ENCODE measurements around the gene LAMC3. TPM values are rescaled to one million over a fixed set of nuclear protein-coding genes. Genes with fewer than 3 reads are reported as not detected.

Gene LAMC3
- total RNA-seq, 1 donor from 2014 or later, result 0.07 TPM

DNA sequence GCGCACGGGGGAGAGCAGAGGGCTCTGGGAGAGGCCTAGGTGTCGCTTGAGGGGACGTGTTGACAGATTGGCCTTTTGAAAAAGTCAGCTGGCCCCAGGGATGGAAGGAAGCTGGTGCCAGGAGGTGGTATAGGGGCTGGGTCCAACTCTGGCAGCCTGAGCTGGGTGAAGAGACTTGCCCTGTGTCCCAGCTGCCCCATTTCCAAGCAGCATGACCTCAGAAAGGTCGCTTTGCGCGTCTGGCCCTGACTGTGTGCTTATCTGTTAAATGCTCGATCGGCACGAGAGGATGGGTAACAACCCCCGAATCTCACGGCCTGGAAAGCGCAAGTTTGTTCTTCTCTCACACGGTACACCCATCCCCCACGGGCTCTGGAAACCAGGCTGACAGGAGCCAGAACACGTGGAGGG is 31.2 kb upstream of the LAMC3 start:
- intact Hi-C loops (cut with micrococcal nuclease), result no loop called here

DNA sequence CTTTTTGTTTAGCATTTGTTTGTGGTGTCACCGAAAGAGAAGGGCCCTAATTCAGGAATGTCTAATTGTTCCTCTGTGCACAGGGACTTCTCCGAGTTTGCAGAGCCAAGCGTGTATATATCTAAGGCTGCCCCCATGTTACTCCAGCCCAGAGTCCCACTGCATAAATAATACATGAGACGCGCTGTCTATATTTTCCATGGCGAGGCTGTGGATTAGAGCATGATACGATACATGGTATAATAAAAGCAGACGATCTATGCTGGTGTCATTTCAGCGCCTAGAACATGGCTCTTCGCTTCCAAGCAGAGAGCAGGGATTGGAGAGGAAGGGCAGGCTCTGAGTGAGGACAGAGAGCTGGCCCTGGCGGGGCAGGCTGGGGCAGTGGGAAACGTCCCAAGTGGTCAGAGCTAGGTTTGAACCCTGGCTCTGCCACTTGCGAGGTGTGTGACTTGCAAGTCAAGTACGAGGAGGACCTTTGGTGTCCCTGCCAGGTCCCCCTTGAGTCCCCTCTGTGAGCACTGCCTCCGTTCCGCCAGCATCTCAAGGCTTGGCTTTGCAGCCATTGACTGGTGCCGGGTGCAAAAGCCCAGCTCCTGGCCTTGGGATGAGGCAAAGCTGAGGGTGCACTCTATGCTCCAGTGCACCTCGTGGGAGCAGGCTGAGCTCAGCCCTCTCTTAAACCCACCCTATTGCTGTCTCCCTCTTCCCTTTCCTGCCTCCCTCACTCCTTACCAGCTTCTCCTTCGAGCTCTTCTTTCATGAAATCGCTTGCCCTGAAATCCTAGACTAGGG is 29.2 kb upstream of the LAMC3 start:
- intact Hi-C loops (cut with micrococcal nuclease), result no loop called here

DNA sequence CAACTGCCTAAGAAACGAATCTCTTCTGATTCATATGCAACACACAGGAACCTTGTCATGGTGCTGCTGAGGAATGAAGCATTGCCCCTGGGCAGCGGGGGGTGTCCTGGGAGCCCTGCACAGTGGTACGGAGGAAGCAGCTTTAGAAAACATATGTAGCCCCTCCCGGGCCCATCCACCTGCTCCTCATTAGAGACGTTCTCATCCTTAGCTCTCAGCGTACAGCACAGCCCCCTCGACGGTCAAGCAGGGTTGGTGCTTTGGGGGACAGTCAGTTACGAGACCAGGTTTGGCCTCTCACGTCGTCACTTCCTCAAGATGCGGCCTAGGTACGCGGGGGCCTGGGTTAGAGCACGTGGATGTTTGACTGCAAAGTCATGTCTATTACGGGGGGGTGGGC is 28.4 kb upstream of the LAMC3 start:
- intact Hi-C loops (cut with micrococcal nuclease), result no loop called here

DNA sequence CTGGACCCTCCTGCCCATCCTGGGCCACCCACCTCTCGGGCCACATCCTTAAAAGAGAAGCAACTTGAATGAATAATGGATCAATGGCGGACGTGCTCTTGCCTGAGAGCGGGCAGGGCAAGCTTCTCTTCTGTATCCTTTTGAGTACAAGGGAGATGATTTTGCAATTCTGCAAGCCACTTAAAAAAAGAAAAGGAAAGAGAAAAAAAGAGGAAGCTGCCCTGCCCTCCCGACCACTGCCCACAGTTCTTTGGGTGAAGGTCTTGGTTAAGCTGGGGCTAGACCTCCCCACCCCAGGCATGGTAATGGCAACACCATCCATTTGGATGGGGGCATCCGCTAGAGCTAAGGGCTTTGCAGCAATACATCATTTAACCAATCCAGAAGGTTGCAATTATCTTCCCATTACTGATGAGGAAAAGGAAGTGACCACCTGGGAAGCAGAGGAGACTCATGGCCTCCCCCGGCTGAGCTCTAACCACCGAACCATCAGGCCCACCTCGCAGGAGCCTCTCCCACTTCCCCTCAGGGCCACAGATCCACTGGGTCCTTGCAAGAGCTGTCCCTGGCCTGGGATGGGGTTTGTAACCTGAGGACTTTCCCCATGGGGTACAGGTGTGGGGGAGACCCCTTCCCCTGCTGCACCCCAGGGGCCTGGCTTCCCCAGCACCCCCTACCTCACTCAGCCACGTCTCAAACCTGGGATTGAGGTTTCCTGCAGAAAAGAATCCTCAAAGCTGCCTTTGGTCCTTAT is 27.8 kb upstream of the LAMC3 start:
- intact Hi-C loops (cut with micrococcal nuclease), result no loop called here

DNA sequence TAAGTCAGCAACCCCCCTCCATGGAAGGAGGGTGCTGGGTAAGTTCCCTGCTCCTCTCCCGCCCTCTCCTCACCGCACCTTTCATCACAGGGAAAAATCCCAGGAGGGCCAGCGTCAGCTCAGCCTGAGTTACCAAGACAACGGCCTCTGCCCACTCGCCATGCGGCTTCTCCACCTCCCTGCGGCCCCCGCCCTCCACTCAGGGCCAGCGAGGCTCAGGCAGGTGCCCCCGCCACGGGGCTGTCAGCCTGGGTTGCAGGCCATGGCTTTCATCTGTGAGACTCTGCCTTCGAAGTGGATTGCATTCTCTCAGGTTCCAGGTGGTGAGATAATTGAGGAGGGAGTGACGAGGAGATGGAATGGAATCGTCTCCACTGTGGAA is 27.2 kb upstream of the LAMC3 start:
- intact Hi-C loops (cut with micrococcal nuclease), result no loop called here

DNA sequence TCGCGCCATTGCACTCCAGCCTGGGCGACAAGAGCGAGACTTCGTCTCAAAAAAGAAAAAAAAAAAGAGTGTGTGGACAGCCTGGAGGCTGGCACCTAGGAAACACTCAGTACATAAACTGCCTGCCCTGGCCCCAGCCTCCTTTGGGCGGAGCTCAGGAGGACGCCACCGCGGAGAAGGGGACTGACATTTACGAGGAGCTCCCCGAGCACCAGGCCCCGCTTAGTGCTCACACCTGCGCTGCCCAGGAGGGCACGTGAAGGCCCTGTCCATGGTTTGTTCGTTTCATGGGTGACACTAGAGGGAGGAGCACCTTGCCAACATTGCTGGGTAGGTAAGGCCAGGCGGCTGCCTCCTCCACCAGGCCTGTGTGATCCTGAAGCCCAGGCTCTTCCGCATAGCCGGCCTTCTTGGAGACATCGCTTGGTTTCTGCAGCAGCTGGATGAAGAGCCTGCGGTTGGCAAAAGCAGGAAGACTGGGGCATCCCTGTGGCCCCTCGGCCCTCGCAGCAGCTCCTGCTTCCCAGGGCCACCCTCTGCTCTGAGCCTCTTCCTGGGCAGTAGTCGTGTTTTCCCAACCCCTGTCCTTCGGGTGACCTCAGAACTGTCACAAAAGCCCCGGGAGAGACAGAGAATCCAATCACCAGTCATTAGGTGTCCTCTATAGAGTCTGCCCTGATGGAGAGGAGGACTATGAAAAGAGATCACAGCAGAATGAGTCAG is 26.2 kb upstream of the LAMC3 start:
- intact Hi-C loops (cut with micrococcal nuclease), result no loop called here

DNA sequence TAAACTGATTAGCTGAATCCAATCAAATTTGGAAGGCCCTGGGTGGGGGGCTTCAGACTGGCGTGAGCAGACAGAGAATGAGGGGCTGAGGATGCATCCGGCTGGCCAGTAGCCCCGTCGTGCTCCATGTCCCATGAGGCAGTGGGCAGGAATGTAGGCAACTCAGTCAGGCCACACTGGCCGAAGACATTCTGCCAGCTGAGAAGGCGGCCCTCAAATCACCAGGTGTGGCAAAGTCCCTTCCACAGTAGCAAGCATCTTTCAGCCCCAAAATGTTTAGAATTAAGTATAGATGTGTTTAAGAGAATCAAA is 25.7 kb upstream of the LAMC3 start:
- intact Hi-C loops (cut with micrococcal nuclease), result no loop called here

DNA sequence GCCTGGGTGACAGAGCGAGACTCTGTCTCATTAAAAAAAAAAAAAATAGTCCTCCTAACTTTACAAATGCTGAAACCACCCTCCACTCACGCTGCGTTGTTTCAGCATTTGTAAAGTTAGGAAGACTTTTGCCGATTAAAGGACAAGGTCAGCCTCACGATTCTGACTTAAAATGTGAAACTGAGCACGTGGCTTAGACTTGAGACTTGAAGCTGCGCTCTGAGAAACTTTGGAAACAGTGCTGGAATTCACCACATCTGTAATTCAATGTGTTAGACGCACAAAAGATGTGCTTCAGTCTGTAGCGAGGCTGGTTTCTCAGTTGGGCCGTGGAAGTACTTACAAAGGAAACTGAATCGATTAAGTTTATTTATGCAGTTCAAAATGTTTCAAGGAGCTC is 25.0 kb upstream of the LAMC3 start:
- intact Hi-C loops (cut with micrococcal nuclease), result no loop called here

DNA sequence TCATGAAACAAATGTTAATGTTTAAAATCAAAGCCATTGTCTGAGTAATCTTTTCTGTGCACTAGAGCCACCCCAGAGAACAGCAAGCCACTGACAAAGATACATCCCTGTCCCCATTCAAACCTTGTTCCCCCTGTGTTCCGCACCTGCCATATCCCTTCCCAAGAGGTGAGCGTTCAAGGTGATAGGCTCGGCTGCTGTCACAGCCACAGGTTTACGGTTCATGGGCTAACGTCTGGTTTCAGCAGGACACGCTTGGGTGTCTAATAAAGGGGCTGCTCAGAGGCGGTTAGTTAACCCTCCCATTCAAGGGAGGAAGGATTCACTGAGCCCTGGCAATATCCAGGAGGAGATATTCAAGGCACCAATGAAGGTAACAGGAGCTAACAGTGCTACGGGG is 24.5 kb upstream of the LAMC3 start:
- intact Hi-C loops (cut with micrococcal nuclease), result no loop called here

DNA sequence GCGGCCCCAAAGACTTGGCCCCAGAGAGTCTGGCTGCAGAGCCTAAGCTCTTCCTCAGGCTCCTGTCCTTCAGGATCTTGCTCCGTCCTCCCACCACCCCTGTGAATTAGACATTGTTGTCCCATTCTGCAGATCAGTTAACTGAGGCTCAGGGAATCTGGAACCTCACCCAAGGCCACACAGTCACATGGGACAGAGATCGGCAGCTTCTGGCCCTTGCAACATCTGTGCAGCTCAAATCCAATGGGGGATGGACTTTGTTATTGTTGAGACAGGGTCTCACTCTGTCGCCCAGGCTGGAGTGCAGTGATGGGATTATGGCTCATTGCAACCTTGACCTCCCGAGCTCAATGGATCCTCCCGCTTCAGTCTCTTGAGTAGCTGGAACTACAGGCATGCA is 23.9 kb upstream of the LAMC3 start:
- intact Hi-C loops (cut with micrococcal nuclease), result no loop called here

DNA sequence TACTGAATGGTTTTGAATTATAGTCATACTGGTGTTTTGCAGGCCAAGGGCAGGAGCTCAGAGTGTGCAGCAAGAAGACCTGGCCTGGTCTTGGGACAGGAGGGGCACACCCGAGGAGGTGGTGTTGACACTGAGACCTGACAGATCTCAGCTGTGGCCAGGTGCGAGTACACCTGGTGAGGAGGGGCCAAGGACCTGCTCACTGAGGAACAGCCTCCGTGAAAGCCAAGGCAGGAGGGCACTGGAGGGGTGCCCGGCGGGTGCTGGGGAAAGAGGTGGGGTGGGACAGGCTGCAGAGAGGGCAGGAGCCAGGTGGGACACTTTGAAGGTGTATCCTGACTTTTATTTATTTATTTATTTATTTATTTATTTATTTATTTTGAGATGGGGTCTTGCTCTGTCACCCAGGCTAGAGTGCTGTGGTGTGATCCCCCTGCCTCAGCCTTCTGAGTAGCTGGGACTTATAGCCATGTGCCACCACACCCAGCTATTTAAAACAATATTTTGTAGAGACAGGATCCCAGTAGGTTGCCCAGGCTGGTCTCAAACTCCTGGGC is 23.3 kb upstream of the LAMC3 start:
- intact Hi-C loops (cut with micrococcal nuclease), result no loop called here

DNA sequence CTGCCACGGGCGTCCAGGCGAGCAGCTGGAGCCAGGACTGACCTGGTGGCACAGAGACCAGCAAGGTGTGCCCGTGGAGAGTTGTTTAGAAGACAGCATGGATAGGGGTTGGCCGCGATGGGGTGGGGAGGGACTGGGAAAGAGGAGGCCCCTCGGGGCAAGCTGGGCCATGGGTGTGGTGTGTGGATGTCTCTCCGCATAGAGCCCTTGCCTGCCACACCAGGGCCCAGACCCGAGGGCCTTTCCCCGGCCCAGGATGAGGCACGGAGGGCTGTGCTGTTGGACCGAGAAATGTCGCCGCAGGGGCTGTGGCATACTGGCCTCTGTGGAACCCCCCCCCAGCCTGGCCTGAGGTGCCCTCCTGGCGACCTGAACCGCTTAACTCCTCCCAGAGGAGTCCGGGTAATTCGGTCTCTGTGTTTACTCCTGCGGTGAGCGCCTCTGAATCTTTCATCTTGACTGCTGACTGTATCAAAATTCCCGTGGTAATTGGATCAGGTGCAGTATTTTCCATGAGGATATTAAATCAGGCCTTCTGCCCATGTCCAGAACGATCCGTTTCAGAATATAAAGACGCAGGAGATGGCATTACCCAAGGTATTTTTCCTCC is 22.5 kb upstream of the LAMC3 start:
- intact Hi-C loops (cut with micrococcal nuclease), result no loop called here

DNA sequence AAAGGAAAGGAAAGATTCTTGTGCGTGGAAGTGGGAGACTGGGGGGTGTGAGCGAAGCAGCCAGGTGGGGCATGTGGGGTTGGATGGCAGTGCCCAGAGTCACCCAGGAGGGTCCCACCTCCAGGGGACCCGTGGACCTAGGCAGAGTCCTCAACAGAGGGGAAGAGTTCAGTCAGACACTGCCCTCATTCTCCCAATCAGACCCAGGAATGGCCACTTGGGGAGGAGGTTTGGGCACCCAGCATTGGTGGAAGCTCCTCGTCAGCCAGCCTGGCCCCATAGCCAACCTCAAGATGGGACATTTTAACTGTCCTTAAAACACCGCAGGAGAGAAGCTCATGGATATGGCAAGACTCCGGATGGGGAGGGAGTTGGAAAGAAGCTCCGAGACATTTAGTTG is 21.9 kb upstream of the LAMC3 start:
- intact Hi-C loops (cut with micrococcal nuclease), result no loop called here

DNA sequence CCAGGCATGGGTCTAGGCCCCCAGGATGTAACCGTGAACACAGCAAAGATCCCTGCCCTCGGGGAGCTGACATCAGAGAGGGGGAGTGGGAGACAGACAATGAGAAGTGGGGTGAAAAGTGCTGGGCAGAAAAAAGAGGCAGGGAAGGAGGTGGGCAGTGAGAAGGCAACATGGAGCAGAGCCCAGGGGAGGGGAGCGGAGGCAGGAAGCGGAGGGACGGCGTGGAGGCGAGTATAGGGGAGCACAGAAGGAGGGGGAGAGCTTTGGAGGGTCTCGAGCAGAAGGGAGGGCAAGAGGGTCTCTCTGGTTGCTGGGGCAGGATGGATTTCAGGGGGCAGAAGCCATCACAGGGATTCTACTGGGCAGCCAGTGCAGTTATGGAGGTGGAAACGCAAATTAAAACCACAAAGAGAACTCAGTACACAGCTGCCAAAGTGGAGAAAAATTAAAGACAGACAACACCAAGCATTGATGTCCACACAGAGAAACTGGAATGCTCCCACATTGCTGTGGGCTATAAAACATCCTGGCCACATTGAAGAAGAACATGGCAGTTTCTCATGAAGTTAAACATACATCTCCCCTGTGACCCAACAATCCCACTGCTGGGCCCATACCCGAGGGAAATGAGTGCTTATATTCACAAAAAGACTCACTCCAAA is 21.1 kb upstream of the LAMC3 start:
- intact Hi-C loops (cut with micrococcal nuclease), result no loop called here

DNA sequence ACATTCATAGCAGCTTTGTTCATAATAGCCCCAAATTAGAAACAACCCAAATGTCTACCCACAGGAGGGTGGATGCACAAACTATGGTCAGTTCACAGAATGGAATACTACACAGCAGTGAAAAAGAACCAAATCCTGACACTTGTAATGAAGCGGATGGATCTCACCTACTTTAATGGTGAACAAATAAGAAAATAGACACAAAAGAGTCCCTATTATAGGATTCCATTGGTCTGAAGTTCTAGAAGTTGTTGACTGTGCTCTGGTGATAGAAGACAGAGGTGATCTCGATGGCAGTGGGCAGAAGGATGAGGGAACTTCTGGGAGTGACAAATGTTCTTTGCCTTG is 20.6 kb upstream of the LAMC3 start:
- intact Hi-C loops (cut with micrococcal nuclease), result no loop called here

DNA sequence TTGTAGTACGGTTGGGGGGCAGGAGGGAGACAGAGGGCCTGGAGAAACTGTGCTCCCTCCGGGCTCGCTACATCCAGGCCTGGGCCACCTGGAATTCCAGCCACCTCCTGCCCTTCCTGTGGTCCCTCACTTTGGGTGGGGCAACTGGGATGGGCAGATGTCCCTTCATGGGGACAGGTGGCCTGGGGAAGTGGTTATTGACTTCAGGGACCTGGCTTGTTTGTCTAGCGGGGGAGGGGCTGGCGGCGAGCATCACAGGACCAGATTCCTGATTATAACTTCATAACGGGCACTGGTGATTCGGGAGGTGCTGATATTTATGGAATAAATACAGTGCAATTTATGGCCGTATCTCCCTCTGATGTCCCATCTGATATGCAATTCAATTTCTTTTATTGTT is 20.1 kb upstream of the LAMC3 start:
- intact Hi-C loops (cut with micrococcal nuclease), result no loop called here

DNA sequence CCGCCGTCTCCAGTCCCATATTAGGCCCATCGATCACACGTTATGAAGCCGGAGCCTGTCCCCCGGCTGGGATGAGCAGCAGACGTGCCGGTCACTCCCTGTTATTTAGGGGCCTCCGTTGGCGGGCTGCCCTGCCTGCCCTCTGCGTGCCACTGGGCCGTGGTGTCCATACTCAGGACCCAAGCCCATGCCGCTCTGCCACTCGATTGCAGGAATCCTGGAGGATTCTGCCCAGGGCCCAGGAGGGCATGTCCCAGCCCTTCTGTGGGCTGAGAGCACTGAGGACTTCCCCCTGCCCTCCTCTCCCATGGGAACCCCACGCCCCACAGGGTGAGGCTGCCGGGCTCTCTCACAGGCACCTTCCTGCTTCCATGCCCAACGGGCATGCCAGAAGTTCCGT is 19.6 kb upstream of the LAMC3 start:
- intact Hi-C loops (cut with micrococcal nuclease), result no loop called here

DNA sequence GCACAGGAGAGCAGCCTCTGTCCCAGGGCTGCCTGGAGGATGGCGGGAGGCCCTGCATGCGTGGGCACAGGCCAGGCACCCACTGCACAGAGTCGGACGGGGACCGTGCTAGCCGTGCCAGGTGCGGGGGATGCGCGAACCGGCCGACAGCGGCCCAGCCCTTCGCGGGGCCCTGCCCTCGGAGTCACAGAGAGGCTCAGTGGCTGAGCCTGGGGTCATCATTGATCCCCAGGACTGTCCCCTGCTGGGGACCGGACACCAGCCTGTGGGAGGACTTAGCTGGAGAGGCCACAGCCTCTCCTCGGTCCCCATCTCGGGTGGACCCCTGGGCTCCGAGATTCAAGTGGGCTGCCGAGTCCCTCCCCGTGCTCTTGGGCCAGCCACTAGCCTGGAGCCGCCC is 19.1 kb upstream of the LAMC3 start:
- intact Hi-C loops (cut with micrococcal nuclease), result no loop called here

DNA sequence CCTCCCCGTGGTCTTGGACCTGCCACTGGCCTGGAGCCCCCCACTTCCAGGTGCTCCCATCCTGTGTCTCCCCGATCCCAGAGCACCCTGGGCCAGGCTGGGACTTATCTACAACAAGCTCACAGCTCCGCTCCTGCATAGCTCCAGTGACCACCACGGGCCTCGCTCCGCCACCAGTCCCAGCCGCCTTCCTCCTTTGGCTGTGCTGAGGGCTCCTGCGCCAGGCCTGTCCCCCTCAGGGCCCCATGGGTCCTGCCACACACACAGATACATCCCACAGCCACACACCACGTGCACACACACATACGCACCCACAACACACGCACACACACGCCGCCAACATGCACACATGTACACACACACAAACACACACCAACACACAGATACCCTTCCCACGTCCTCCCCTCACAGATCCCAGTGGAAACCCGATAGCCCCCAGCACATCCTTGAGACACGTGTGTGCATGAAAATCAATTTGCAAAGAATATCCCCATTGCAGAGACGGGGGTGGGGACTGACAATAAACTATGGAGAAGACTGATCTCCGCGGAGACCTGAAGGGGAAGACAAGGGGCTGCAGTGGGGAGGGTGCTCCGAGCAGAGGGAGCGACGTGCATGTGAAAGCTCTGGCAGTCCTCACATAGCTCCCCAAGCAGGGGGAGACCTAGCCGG is 18.5 kb upstream of the LAMC3 start:
- intact Hi-C loops (cut with micrococcal nuclease), result no loop called here

DNA sequence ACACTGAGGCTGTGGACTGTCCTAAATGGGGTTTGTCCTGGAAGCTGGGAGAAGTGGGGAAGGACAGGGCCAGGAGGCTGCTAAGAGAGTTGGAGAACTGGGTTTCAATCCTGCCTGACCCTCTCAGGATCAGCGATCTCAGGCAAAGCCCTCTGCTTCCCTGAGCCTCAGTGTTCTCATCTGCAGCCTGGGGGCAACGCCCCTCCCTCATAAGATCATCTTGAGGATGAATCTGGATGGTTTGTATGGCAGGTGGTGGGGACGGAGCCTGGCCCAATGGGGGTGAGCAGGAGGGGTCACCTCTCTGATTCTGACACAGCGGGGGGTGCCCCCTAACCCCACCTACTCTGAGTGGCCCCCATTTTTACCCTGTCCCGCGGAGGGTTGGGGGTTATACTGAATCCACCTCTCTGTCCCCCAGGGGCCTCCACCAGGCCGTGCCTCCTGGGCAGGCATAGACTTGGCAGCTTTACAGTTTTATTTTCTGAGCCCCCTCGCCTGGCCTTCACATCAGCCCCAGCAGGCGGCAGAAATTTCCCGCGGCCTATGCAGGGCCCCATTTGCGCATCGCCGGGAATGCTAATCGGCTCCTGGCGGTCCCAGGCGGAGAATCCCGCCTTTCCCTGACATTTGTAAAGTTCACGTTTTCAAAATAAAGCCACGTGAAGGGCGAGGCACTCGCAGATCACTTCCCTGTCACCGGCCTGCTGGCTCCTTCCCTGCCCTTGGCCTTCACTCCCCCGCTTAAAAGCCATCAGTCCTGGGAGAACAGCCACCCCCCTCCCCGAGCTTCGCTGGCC is 17.8 kb upstream of the LAMC3 start:
- intact Hi-C loops (cut with micrococcal nuclease), result no loop called here

Measured in T-helper 1 cell treated with Interleukin-12 subunit alpha and Interleukin-12 subunit beta and Interleukin-4 antibody, amounts not matched to agents 30 ng/mL and 1 ng/mL, for 36 hours (primary cell).